ENCODE data around the gene BYSL. TPM values are rescaled to one million over a fixed set of nuclear protein-coding genes. Genes with fewer than 3 reads are reported as not detected.

BYSL gene
- polyA plus RNA-seq (ENCODE audit: insufficient read length): 36.7 TPM

- peak; percentile 97 for DNase-seq
Observed at GRCh38 chr6:41920921-41921711, at the start of gene BYSL, which contains the start of gene MED20. Gene BYSL, plus strand, starts transcription at chr6:41921499. Its CDS starts 64 bp downstream, at chr6:41921563. Gene MED20, minus strand, starts transcription at chr6:41921139. Its CDS starts 121 bp downstream, at chr6:41921018.

DNA sequence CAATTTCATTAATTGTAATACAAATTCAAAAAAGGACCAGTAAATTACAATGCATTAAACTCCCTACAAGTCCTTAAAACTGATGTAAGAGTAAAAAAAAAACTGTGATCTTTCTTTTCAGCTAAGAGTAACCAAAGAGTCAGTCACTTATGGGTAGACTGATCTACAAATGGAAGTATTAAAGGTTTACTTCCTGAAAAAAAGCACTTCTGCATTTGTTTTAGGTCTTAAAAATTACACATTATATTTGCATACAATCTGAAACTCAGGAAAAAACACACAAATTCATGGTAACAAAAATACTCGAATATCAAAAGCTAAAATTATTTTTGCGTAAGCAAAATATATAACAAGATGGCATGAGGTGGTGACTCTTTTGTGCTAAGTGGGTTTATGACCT, 49.6 kb upstream of the BYSL start:
- DNase-seq: no peak

DNA sequence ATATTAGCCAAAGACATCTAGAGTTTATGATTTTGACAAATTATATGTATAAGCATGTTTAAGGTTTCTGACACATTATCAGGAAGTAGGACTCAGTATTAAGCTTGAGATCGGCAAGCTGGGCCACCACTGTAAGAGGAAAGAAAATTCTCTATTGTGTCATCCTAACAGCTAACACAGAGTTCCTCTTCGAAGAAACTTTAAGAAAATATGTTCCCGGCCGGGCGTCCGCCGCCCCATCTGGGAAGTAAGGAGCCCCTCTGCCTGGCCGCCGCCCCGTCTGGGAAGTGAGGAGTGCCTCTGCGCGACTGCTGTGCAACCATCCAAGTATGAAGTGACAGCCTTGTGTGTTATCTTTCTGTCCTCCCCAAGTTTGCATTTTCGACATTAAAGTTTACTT, 49.2 kb upstream of the BYSL start:
- DNase-seq: no peak

GRCh38 chr6:41874741-41875140, 46.6 kb upstream of the BYSL start:
- DNase-seq: no peak

GRCh38 chr6:41877051-41877680, 44.1 kb upstream of the BYSL start:
- no peak for DNase-seq

GRCh38 chr6:41878246-41878645, 43.1 kb upstream of the BYSL start:
- no peak for DNase-seq

- no peak for DNase-seq
Observed at GRCh38 chr6:41878961-41879405, 42.3 kb upstream of the BYSL start.

- DNase-seq: no peak
Observed at GRCh38 chr6:41881506-41881905, 39.8 kb upstream of the BYSL start.

DNA sequence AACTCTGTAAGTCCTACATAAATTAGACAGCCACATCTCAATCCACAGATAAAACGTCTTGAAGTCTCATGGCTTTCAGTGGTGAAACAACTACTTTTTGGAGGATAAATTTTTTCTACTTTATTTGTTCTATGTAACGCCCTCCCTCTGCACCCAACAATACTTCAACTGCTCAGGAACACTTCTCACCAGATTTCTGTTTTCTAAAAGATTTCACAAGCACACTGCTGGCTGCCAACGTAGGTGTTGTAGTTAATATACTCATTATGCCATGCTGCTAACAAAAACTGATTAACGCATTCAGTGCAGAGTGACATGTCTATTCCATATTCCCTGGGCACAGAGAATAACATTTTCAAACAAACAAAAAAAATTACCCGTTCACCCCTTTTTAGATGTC, 36.3 kb upstream of the BYSL start:
- no peak for DNase-seq

DNA sequence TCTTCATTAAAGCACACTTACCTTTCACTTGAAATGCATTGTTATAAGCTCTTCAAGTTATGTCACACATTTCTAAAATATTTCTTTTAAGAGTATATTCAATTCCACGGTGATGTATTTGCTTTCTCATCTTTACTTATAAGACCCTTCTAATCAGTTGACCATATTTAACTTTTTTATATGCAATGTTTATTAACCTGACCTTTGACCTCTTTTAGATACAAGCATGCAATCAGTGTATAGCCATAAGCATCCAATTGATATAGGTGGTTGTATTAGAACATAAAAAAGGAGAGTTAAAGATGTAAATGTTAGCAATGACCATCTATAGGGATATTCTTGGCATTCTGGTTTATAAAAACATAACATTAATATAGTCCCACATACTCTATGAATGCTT, 35.4 kb upstream of the BYSL start:
- no peak for DNase-seq

DNA sequence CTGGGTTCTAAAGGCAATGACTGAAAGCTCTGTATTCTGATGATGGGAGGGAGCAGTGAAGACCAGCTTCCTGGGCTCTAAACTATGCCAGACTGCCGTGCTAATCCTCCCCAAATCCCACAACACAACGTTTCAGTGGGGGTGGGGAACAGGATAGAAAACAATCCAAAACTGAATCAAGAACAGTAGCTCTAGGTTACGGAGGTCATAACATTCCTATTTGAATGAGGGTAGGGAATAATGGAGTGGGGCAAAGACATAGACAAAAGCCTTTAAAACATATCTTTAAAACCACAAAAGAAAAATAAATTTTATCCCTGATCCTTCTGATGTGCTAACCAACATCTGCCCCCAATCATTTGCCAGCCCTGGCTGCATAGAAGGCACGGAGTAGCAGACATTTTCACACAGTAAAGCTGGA, 34.0 kb upstream of the BYSL start:
- DNase-seq: no peak

DNA sequence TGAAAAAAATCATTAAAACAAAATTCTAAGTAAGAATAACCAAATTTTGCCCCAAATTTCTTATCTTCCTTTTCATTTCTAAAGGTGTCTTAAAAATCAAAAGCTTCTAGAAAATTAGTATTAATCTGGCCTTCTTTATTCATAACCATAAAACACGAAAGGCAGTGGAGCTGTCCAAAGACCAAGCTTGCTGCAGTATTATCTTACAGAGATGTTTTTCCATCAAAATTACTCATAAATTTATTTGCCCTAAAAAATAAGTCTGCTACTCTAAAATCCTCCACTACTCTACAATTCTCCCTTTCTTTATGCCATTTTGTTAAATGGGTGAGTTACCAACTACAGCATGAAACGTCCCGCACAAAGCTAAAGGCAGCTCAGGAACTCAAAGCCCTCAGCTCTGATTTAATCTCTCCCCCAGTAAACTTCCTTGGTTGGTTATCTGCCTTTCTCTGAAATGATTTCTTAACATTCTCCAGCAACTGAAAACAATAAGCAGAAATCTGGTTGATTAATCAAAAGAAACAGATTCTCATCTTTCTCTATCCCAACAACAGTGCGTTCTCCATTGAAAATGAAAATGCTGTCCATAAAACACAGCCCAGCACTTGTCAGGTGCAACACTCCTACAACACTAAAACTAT, 28.3 kb upstream of the BYSL start:
- no peak for DNase-seq

GRCh38 chr6:41894366-41895299, 26.7 kb upstream of the BYSL start:
- DNase-seq: no peak

- DNase-seq: peak; percentile 93
Observed at GRCh38 chr6:41895300-41896233, 25.7 kb upstream of the BYSL start, which contains the start of gene USP49. Gene USP49, minus strand, starts transcription at chr6:41895375. Its CDS starts 88,392 bp downstream, at chr6:41806983.

- DNase-seq: no peak
Observed at GRCh38 chr6:41896281-41896680, 25.0 kb upstream of the BYSL start.

GRCh38 chr6:41900861-41901260, 20.4 kb upstream of the BYSL start:
- no peak for DNase-seq

DNA sequence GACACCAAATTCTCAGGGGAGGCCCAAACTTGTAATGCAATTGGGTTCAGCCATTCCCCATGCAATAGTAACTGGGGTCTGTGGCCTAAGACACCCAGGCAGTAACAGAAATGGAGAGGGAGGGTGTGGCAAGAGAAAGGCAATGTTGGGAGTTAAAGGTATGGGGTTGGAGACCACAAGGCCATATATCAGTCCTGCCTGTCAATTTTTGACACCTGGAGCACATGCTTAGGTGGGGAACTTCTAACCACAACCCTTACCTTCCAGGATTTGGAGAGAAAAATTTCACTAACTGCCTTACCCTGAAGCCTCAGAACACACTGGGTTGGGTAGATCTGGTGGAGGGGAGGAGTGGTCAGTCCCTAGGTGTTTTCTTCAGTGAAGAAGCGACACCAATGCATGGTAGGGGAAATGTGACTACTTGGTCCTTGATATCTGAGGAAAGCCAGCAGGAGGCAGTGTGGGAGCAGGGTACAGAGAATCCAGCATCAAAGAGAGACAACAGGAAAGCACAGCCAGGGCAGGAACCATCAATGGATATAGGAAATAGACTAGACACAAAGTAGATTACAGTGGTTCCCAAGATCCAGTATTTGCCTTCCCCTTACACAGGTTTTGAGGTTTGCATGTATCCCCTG, 19.3 kb upstream of the BYSL start:
- no peak for DNase-seq

DNA sequence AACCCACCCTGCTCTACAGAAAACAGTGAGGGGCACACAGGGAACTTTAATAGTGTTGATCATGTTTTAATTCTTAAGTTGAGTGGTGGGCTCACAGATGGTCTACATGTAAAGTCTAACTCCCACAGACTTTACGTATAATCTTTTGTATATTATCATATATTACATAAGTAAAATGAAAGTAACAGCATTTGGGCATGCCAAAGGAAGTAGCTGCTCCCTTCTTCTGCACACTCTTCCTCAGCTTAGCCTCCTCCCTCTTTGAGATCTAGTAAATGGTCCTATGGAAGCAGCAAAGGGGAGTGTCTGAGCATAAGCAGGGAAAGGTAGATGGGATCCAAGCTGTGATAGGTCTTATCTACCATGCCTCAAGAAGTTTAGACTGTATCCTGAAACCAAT, 11.6 kb upstream of the BYSL start:
- DNase-seq: no peak

- DNase-seq: no peak
Observed at GRCh38 chr6:41914343-41914742, 7.0 kb upstream of the BYSL start.

DNA sequence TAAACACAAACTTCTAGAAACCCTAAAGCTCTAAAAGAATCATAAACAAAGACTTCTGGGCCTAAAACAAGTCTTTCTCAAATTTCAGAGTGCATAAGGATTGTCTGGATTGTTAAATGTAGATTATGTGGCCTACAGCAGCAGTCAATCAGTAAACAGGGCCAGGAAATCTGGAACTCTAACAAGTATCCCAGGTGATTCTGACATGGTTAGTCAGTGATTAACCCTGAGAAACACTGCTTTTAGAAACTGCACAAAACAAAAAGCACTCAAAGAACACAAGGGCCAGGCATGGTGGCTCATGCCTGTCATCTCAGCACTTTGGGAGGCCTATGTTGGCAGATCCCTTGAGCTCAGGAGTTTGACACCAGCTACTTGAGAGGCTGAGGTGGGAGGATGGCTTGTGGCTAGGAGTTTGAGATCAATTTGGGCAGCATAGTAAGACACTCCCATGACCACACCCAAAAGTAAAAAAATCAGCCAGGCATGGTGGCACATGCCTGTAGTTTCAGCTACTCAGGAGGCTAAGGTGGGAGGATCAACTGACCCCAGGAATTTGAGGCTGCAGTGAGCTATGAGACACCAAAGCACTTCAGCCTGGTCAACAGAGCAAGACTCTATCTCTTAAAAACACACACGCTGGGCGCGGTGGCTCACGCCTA, 6.3 kb upstream of the BYSL start:
- DNase-seq: no peak

Measured in hindlimb muscle (tissue), 1 donor.